Raji (cell line): ENCODE measurements around the gene C9orf50.

Experiments used
- POLR2A ChIP-seq: IDR thresholded peaks from 2 replicates; pipeline ENCODE4 v1.6.1; 2011; ENCODE audit warnings: low read depth, low read length, control low read depth; ENCODE audit not compliant: insufficient read depth

Gene C9orf50

GRCh38 chr9:129566563-129567266 lies 54.2 kb downstream of the C9orf50 start:
- no peak for TF ChIP-seq POLR2A

GRCh38 chr9:129562917-129563316 lies 58.0 kb downstream of the C9orf50 start:
- no peak for TF ChIP-seq POLR2A

- no peak for TF ChIP-seq POLR2A
These were observed 58.4 kb downstream of the C9orf50 start for GRCh38 chr9:129562514-129562913.
